Neural cell (in vitro differentiated cells): ENCODE results near the gene PTOV1.

Experiments
- SMC3 ChIP-seq: fragments of 450-650 bp; conservative IDR thresholded peaks from 2 replicates; pipeline ENCODE4 v1.6.1; 2014; ENCODE audit warnings: antibody characterized with exemption, mild to moderate bottlenecking, moderate library complexity; ENCODE audit not compliant: poor library complexity
- TAF1 ChIP-seq: IDR thresholded peaks from 2 replicates; pipeline ENCODE4 v1.6.1; 2012; ENCODE audit warnings: low read depth
- TF ChIP-seq, protein P1 (sequence below): fragments of 450-650 bp; IDR thresholded peaks from 2 replicates; pipeline ENCODE4 v1.5.1; 2014; ENCODE audit warnings: antibody characterized with exemption, mild to moderate bottlenecking, moderate library complexity; ENCODE audit not compliant: poor library complexity, severe bottlenecking

DNA sequence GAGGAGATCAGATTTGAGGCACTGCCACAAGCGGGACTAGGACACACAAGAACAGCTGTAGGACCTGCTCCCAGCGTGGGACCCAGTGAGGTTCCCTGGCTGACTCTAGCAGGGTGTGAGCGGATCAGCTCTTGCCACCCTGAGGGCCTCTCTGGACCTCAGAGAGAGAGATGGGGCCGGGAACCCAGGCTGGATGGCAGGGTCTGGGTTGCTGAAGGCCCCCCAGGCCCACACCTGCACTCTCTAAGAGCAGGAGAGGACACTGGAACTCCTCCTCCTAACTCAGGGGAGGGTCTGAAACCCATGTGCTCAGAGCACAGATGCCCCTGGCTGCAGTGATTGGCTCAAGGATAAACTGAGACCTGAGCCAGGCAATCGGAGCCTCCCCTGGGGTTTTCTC is 59.2 kb downstream of the PTOV1 start:
- TF ChIP-seq, protein P1, sequence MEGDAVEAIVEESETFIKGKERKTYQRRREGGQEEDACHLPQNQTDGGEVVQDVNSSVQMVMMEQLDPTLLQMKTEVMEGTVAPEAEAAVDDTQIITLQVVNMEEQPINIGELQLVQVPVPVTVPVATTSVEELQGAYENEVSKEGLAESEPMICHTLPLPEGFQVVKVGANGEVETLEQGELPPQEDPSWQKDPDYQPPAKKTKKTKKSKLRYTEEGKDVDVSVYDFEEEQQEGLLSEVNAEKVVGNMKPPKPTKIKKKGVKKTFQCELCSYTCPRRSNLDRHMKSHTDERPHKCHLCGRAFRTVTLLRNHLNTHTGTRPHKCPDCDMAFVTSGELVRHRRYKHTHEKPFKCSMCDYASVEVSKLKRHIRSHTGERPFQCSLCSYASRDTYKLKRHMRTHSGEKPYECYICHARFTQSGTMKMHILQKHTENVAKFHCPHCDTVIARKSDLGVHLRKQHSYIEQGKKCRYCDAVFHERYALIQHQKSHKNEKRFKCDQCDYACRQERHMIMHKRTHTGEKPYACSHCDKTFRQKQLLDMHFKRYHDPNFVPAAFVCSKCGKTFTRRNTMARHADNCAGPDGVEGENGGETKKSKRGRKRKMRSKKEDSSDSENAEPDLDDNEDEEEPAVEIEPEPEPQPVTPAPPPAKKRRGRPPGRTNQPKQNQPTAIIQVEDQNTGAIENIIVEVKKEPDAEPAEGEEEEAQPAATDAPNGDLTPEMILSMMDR = no peak
- TF ChIP-seq TAF1 (no peak), SMC3 (no peak)
